Gastrocnemius medialis (tissue), 4 donors: Measurements from ENCODE around the gene PLRG1.

Experiments used
- POLR2A ChIP-seq, 2 donors: fragments of 450-650 bp; IDR thresholded peaks; one replicate each; pipeline ENCODE4 v1.6.1; 2017; ENCODE audit warnings: antibody characterized with exemption in 2 of 2, mild to moderate bottlenecking in 2 of 2, moderate library complexity in 2 of 2
- TF ChIP-seq, protein P1 (sequence below), 5 experiments: fragments of 450-650 bp in 3 of 5; fragments of 200-600 bp in 2 of 5; sonication (generic) in 2 of 5; IDR thresholded peaks in 4 of 5; conservative IDR thresholded peaks in 1 of 5; 1 replicate in 4 of 5; 2 replicates in 1 of 5; pipeline ENCODE4 v1.5.1; 2016 to 2019; ENCODE audit warnings: antibody characterized with exemption in 5 of 5, mild to moderate bottlenecking in 3 of 5, moderate library complexity in 3 of 5

DNA sequence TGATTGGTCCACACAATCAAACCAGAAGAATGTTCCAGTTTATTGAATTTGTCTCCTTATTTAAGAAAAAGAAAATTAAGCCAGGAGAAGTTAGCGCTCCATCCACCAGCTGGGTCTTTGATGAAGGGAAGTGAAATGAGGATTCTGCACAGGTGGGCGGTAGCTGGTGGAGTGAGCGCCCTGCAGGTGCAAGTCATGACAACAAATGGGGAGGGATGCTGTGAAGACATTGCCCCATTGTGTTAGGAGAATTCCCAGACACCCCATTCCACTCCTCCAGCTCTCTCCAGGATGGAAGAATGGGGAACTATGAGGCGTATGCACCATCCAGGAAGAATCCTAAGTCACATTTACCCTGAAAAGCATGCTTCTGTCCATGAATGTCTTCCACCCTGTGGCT, 22.9 kb downstream of the PLRG1 start:
- TF ChIP-seq, protein P1, sequence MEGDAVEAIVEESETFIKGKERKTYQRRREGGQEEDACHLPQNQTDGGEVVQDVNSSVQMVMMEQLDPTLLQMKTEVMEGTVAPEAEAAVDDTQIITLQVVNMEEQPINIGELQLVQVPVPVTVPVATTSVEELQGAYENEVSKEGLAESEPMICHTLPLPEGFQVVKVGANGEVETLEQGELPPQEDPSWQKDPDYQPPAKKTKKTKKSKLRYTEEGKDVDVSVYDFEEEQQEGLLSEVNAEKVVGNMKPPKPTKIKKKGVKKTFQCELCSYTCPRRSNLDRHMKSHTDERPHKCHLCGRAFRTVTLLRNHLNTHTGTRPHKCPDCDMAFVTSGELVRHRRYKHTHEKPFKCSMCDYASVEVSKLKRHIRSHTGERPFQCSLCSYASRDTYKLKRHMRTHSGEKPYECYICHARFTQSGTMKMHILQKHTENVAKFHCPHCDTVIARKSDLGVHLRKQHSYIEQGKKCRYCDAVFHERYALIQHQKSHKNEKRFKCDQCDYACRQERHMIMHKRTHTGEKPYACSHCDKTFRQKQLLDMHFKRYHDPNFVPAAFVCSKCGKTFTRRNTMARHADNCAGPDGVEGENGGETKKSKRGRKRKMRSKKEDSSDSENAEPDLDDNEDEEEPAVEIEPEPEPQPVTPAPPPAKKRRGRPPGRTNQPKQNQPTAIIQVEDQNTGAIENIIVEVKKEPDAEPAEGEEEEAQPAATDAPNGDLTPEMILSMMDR (IDR thresholded peaks at IDR 0.05 in 4 of 5, conservative IDR thresholded peaks at IDR 0.05 in 1 of 5): no peak
- TF ChIP-seq POLR2A (IDR thresholded peaks at IDR 0.05): no peak
